ENCODE results near the gene DCLK1.

DCLK1 gene

DNA sequence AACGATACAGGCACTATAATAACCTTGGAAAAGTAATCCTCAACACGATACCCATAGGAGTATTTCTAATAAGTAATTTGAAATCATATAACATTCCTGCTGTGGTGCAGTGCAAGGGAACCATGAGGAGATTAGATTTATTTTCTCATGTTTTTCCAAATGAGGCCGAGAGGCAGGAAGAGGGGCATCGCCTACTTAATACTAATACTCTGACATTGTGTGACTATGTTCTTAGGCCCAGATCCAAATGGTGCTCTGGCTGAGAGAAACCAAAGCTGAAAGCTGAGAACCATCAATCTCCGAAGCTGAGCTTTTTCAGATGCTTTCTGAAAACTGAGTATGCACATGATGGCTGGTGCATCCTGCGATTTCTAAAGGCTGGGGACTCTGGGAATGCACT lies 406.7 kb downstream of the DCLK1 start:
- Histone ChIP-seq H3K36me3 (ENCODE audit: insufficient read depth, low read length) (no peaks in the 10 kb centered on the region), H3K9me3 (ENCODE audit: insufficient read depth, low read depth, low read length) (no peaks in the 10 kb centered on the region), H3K4me1 (ENCODE audit: insufficient read depth, low read length, poor library complexity, severe bottlenecking) (no peaks in the 10 kb centered on the region), H3K4me3 (ENCODE audit: low read length, poor library complexity, severe bottlenecking) (no peak overlapping the region), H3F3A (ENCODE audit: low read depth) (no peaks in the 10 kb centered on the region), H2AFZ (ENCODE audit: low read length) (no peak overlapping the region), H3K9me2 (replicated peaks; ENCODE audit: low read depth, low read length) (no peaks in the 10 kb centered on the region), H4K20me1 (ENCODE audit: insufficient read depth, low read length, poor library complexity, severe bottlenecking) (no peaks in the 10 kb centered on the region), H3K9ac (ENCODE audit: low read depth, low read length, poor library complexity, severe bottlenecking) (no peak overlapping the region), H3K79me2 (ENCODE audit: insufficient read depth, low read length) (no peaks in the 10 kb centered on the region), H3K4me2 (ENCODE audit: low read depth, low read length, poor library complexity, severe bottlenecking) (no peak overlapping the region), H3K27me3 (ENCODE audit: insufficient read depth, low read length, poor library complexity, severe bottlenecking) (no peaks in the 10 kb centered on the region)
- TF ChIP-seq EZH2phosphoT487 (IDR thresholded peaks at IDR 0.05; ENCODE audit: borderline replicate concordance) = no peak
- TF ChIP-seq, protein P1, sequence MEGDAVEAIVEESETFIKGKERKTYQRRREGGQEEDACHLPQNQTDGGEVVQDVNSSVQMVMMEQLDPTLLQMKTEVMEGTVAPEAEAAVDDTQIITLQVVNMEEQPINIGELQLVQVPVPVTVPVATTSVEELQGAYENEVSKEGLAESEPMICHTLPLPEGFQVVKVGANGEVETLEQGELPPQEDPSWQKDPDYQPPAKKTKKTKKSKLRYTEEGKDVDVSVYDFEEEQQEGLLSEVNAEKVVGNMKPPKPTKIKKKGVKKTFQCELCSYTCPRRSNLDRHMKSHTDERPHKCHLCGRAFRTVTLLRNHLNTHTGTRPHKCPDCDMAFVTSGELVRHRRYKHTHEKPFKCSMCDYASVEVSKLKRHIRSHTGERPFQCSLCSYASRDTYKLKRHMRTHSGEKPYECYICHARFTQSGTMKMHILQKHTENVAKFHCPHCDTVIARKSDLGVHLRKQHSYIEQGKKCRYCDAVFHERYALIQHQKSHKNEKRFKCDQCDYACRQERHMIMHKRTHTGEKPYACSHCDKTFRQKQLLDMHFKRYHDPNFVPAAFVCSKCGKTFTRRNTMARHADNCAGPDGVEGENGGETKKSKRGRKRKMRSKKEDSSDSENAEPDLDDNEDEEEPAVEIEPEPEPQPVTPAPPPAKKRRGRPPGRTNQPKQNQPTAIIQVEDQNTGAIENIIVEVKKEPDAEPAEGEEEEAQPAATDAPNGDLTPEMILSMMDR (conservative IDR thresholded peaks at IDR 0.05; ENCODE audit: low read length) = no peak

DNA sequence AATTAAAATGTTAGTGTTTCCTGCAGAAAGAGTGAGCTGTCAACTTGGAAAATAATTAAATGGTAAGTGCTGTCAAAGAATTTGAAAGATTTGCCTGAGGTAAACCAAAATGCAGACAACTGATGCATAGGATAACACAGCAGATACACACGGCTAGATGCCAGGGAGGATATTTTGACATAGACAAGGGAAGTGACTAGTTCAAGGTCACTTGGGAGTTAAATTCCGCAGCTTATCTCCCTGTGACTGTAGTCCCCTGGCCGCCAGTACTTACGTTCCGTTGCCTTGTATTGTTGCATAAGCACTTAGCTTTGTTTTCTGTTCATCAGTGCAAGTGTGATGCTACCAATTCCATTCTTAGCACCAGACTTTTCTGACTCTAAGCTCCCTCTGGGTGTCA lies 407.4 kb downstream of the DCLK1 start:
- no peaks in the 10 kb centered on the region for H3K36me3 ChIP-seq (ENCODE audit: insufficient read depth, low read length)
- no peak overlapping the region for H2AFZ ChIP-seq (ENCODE audit: low read length)
- no peaks in the 10 kb centered on the region for H3K79me2 ChIP-seq (ENCODE audit: insufficient read depth, low read length)
- no peaks in the 10 kb centered on the region for H3K9me3 ChIP-seq (ENCODE audit: insufficient read depth, low read depth, low read length)
- H3K4me3 ChIP-seq (ENCODE audit: low read length, poor library complexity, severe bottlenecking) = no peak overlapping the region
- no peaks in the 10 kb centered on the region for H3K4me1 ChIP-seq (ENCODE audit: insufficient read depth, low read length, poor library complexity, severe bottlenecking)
- no peak overlapping the region for H3K4me2 ChIP-seq (ENCODE audit: low read depth, low read length, poor library complexity, severe bottlenecking)
- no peaks in the 10 kb centered on the region for H3F3A ChIP-seq (ENCODE audit: low read depth)
- no peaks in the 10 kb centered on the region for H3K27me3 ChIP-seq (ENCODE audit: insufficient read depth, low read length, poor library complexity, severe bottlenecking)
- H3K9ac ChIP-seq (ENCODE audit: low read depth, low read length, poor library complexity, severe bottlenecking) = no peak overlapping the region
- no peaks in the 10 kb centered on the region for H3K9me2 ChIP-seq (replicated peaks; ENCODE audit: low read depth, low read length)
- TF ChIP-seq, protein P1 (conservative IDR thresholded peaks at IDR 0.05; ENCODE audit: low read length) = no peak
- no peak for TF ChIP-seq EZH2phosphoT487 (IDR thresholded peaks at IDR 0.05; ENCODE audit: borderline replicate concordance)
- H4K20me1 ChIP-seq (ENCODE audit: insufficient read depth, low read length, poor library complexity, severe bottlenecking) = no peaks in the 10 kb centered on the region

DNA sequence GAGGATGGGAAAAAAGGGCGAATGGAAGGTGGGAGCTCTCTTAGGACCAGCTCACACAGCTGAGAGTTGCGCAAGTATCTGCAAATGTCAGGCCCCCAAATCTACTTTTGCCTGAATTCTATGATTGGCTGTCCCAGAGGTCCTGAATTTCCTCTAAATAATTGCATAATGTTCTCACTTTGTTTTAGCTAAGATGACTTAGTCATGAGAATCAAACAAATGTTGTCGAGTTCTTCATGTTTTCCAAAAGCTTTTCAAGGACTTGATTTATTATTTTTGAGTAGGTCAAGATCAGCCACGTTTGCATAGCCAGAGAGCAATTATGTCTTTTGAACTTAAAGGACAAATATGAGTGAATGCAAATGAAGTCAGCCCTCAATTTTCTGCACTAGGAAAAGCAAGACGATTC lies 408.1 kb downstream of the DCLK1 start:
- Histone ChIP-seq H3K9me2 (replicated peaks; ENCODE audit: low read depth, low read length) (no peaks in the 10 kb centered on the region), H3K4me1 (ENCODE audit: insufficient read depth, low read length, poor library complexity, severe bottlenecking) (no peaks in the 10 kb centered on the region), H2AFZ (ENCODE audit: low read length) (no peak overlapping the region), H3K9me3 (ENCODE audit: insufficient read depth, low read depth, low read length) (no peaks in the 10 kb centered on the region), H3F3A (ENCODE audit: low read depth) (no peaks in the 10 kb centered on the region), H3K27me3 (ENCODE audit: insufficient read depth, low read length, poor library complexity, severe bottlenecking) (no peaks in the 10 kb centered on the region), H3K4me2 (ENCODE audit: low read depth, low read length, poor library complexity, severe bottlenecking) (no peak overlapping the region), H3K9ac (ENCODE audit: low read depth, low read length, poor library complexity, severe bottlenecking) (no peak overlapping the region), H3K36me3 (ENCODE audit: insufficient read depth, low read length) (no peaks in the 10 kb centered on the region), H4K20me1 (ENCODE audit: insufficient read depth, low read length, poor library complexity, severe bottlenecking) (no peaks in the 10 kb centered on the region), H3K4me3 (ENCODE audit: low read length, poor library complexity, severe bottlenecking) (no peak overlapping the region), H3K79me2 (ENCODE audit: insufficient read depth, low read length) (no peaks in the 10 kb centered on the region)
- TF ChIP-seq, protein P1 (conservative IDR thresholded peaks at IDR 0.05; ENCODE audit: low read length) = no peak
- TF ChIP-seq EZH2phosphoT487 (IDR thresholded peaks at IDR 0.05; ENCODE audit: borderline replicate concordance) = no peak

Data from Loucy (cell line).